ENCODE results near the gene CEND1. TPM values are rescaled to one million over a fixed set of nuclear protein-coding genes. Genes with fewer than 3 reads are reported as not detected.
"Not testable (repeated sequence)": the region's sequence is repeated elsewhere in the genome, so short reads cannot be mapped to it uniquely, and the experiment has no call there.

The CEND1 gene
- total and polyA plus RNA-seq, 2 donors (not counting 3 experiments of a cell fraction or from before 2014, with no cell fraction given): 0.15 to 0.40 TPM

- H3K4me1 ChIP-seq (ENCODE audit: control insufficient read depth, extremely low read depth, insufficient read depth, low read length); H4K20me1 ChIP-seq (replicated peaks; ENCODE audit: control insufficient read depth, extremely low read depth, insufficient read depth, low read length); H3K9me3 ChIP-seq (replicated peaks; ENCODE audit: control insufficient read depth, insufficient read depth, low read length); H3K4me3 ChIP-seq (replicated peaks in 1 of 3; ENCODE audit: insufficient read depth in 1 of 3, low read depth in 1 of 3, low read length in 3 of 3); H3K4me2 ChIP-seq (ENCODE audit: insufficient read depth, low read length); H3K9ac ChIP-seq (replicated peaks; ENCODE audit: extremely low read depth, insufficient read depth, low read length); H2AFZ ChIP-seq (ENCODE audit: low read depth, low read length); H3K27me3 ChIP-seq (ENCODE audit: control insufficient read depth in 2 of 2, insufficient read depth in 2 of 2, low read length in 2 of 2); intact Hi-C loops (cut with micrococcal nuclease); H3K9me1 ChIP-seq (replicated peaks; ENCODE audit: control insufficient read depth, extremely low read depth, insufficient read depth, low read length); H3K36me3 ChIP-seq (ENCODE audit: control insufficient read depth in 2 of 2, extremely low read depth in 1 of 2, insufficient read depth in 2 of 2, low read length in 2 of 2); FAIRE-seq; dilution Hi-C loops (cut with MboI; ENCODE audit: extremely low pct_ligation_motif_present, low sequenced_read_pairs); H3K79me2 ChIP-seq (ENCODE audit: control insufficient read depth, insufficient read depth, low read length); BruUV-seq (replicated peaks); H3K27ac ChIP-seq (ENCODE audit: insufficient read depth, low read depth, low read length); DNase-seq (ENCODE audit: low read depth, low spot score): not testable (repeated sequence)
- ChIA-PET POLR2A (interaction anchor here (1.0 kb wide), 1 partner anchor 11 kb away, joined by 3 read pairs; no protein-coding TSS in a partner anchor), CTCF (interaction anchor here (1.1 to 2.0 kb wide), 2 partner anchors 10 to 11 kb away, joined by 4 to 10 read pairs; no protein-coding TSS in a partner anchor)
Observed at GRCh38 chr11:737899-738298, 52.0 kb downstream of the CEND1 start.

- Histone ChIP-seq H3K9ac (replicated peaks; ENCODE audit: extremely low read depth, insufficient read depth, low read length) (no peak overlapping the region), H4K20me1 (replicated peaks; ENCODE audit: control insufficient read depth, extremely low read depth, insufficient read depth, low read length) (no peaks in the 10 kb centered on the region), H2AFZ (ENCODE audit: low read depth, low read length) (no peak overlapping the region), H3K9me1 (replicated peaks; ENCODE audit: control insufficient read depth, extremely low read depth, insufficient read depth, low read length) (no peaks in the 10 kb centered on the region), H3K9me3 (replicated peaks; ENCODE audit: control insufficient read depth, insufficient read depth, low read length) (no peaks in the 10 kb centered on the region), H3K4me1 (ENCODE audit: control insufficient read depth, extremely low read depth, insufficient read depth, low read length) (no peaks in the 10 kb centered on the region), H3K79me2 (ENCODE audit: control insufficient read depth, insufficient read depth, low read length) (no peaks in the 10 kb centered on the region), H3K4me2 (ENCODE audit: insufficient read depth, low read length) (no peak overlapping the region), H3K27me3 (ENCODE audit: control insufficient read depth in 2 of 2, insufficient read depth in 2 of 2, low read length in 2 of 2) (no peaks in the 10 kb centered on the region), H3K27ac (ENCODE audit: insufficient read depth, low read depth, low read length) (no peak overlapping the region), H3K4me3 (replicated peaks in 1 of 3; ENCODE audit: insufficient read depth in 1 of 3, low read depth in 1 of 3, low read length in 3 of 3) (no peak overlapping the region), H3K36me3 (ENCODE audit: control insufficient read depth in 2 of 2, extremely low read depth in 1 of 2, insufficient read depth in 2 of 2, low read length in 2 of 2) (no peaks in the 10 kb centered on the region)
- ChIA-PET POLR2A (no interaction called here), CTCF (interaction anchor here (0.7 to 2.0 kb wide), 3 partner anchors 10 to 46 kb away, joined by 3 to 10 read pairs (median 4); no protein-coding TSS in a partner anchor)
- no TSS peak for BruUV-seq (replicated peaks)
- no peak for FAIRE-seq
- dilution Hi-C loops (cut with MboI; ENCODE audit: extremely low pct_ligation_motif_present, low sequenced_read_pairs) (no loop called here), intact Hi-C loops (cut with micrococcal nuclease) (no loop called here)
- no peak for DNase-seq (ENCODE audit: low read depth, low spot score)
- TF ChIP-seq POLR2AphosphoS5 (IDR thresholded peaks at IDR 0.05; ENCODE audit: insufficient read depth, low read depth, low read length) (no peak), CTCF (IDR thresholded peaks at IDR 0.05; ENCODE audit: extremely low read depth in 1 of 2, insufficient read depth in 1 of 2, low read depth in 1 of 2, low read length in 2 of 2) (no peak), MYC (IDR thresholded peaks at IDR 0.05; ENCODE audit: low read depth, low read length) (no peak), MAX (IDR thresholded peaks at IDR 0.05; ENCODE audit: insufficient read depth, insufficient read length) (no peak), FOS (IDR thresholded peaks at IDR 0.05; ENCODE audit: borderline replicate concordance, insufficient read depth, low read length) (no peak), GATA2 (IDR thresholded peaks at IDR 0.05; ENCODE audit: insufficient read depth, insufficient read length, low read depth, low read length) (no peak)
Observed at GRCh38 chr11:737366-737765, 52.5 kb downstream of the CEND1 start.

Small RNA genes within 50 kb of the gene (small RNA-seq; reads per million reads assigned to genes)
- not detected for gene SNORA52 (ENCODE audit: insufficient read depth, insufficient read length, low read depth, low replicate concordance)

Other genes starting within 250 kb of the CEND1 start
- 1.8 and 2.1 TPM in 2 replicates for gene LMNTD2, start 229.4 kb downstream of the CEND1 start, total RNA-seq
- gene LMNTD2, start 229.4 kb downstream of the CEND1 start, polyA plus RNA-seq: 2.6 and 3.9 TPM in 2 replicates
- 12.2 and 14.1 TPM in 2 replicates for gene RASSF7, start 229.1 kb downstream of the CEND1 start, total RNA-seq
- 19.9 and 27.9 TPM in 2 replicates for gene RASSF7, start 229.1 kb downstream of the CEND1 start, polyA plus RNA-seq
- gene PHRF1, start 213.6 kb downstream of the CEND1 start, total RNA-seq: 38.8 and 39.4 TPM in 2 replicates
- 14.2 and 14.8 TPM in 2 replicates for gene PHRF1, start 213.6 kb downstream of the CEND1 start, polyA plus RNA-seq
- gene IRF7, start 174.1 kb downstream of the CEND1 start, total RNA-seq: 12.3 and 14.7 TPM in 2 replicates
- 12.6 and 23.3 TPM in 2 replicates for gene IRF7, start 174.1 kb downstream of the CEND1 start, polyA plus RNA-seq
- gene CDHR5, start 165.1 kb downstream of the CEND1 start, total RNA-seq: not detected in 2 replicates
- gene CDHR5, start 165.1 kb downstream of the CEND1 start, polyA plus RNA-seq: not detected in 2 replicates
- not detected in 2 replicates for gene SCT, start 162.9 kb downstream of the CEND1 start, total RNA-seq
- gene SCT, start 162.9 kb downstream of the CEND1 start, polyA plus RNA-seq: not detected in 2 replicates
- 0.24 TPM in 1 of 2 replicates, not detected in the other for gene DRD4, start 152.8 kb downstream of the CEND1 start, total RNA-seq
- gene DRD4, start 152.8 kb downstream of the CEND1 start, polyA plus RNA-seq: not detected in 2 replicates
- gene DEAF1, start 94.9 kb downstream of the CEND1 start, total RNA-seq: 50.3 and 55.7 TPM in 2 replicates
- gene DEAF1, start 94.9 kb downstream of the CEND1 start, polyA plus RNA-seq: 43.6 and 45.5 TPM in 2 replicates
- gene TMEM80, start 94.3 kb downstream of the CEND1 start, total RNA-seq: 24.1 and 26.6 TPM in 2 replicates
- gene TMEM80, start 94.3 kb downstream of the CEND1 start, polyA plus RNA-seq: 17.9 and 21.2 TPM in 2 replicates
- gene EPS8L2, start 83.9 kb downstream of the CEND1 start, total RNA-seq: 6.0 and 12.5 TPM in 2 replicates
- 5.2 and 5.9 TPM in 2 replicates for gene EPS8L2, start 83.9 kb downstream of the CEND1 start, polyA plus RNA-seq
- 287 and 294 TPM in 2 replicates for gene TALDO1, start 42.6 kb downstream of the CEND1 start, total RNA-seq
- 184 and 211 TPM in 2 replicates for gene TALDO1, start 42.6 kb downstream of the CEND1 start, polyA plus RNA-seq
- gene GATD1, start 12.6 kb downstream of the CEND1 start, total RNA-seq: 78.5 and 83.1 TPM in 2 replicates
- gene GATD1, start 12.6 kb downstream of the CEND1 start, polyA plus RNA-seq: 70.6 and 90.8 TPM in 2 replicates
- gene SLC25A22, start 8.2 kb upstream of the CEND1 start, total RNA-seq: 24.9 and 29.3 TPM in 2 replicates
- 24.5 and 27.4 TPM in 2 replicates for gene SLC25A22, start 8.2 kb upstream of the CEND1 start, polyA plus RNA-seq
- 30.6 and 30.7 TPM in 2 replicates for gene PIDD1, start 15.1 kb upstream of the CEND1 start, total RNA-seq
- gene PIDD1, start 15.1 kb upstream of the CEND1 start, polyA plus RNA-seq: 28.2 and 41.0 TPM in 2 replicates
- gene RPLP2, start 19.9 kb upstream of the CEND1 start, total RNA-seq: 1,644 and 1,739 TPM in 2 replicates
- gene RPLP2, start 19.9 kb upstream of the CEND1 start, polyA plus RNA-seq: 1,579 and 3,225 TPM in 2 replicates
- 75.6 and 83.0 TPM in 2 replicates for gene PNPLA2, start 28.8 kb upstream of the CEND1 start, total RNA-seq
- gene PNPLA2, start 28.8 kb upstream of the CEND1 start, polyA plus RNA-seq: 73.1 and 80.3 TPM in 2 replicates
- 8.4 and 9.7 TPM in 2 replicates for gene CRACR2B, start 37.8 kb upstream of the CEND1 start, total RNA-seq
- 9.3 and 10.7 TPM in 2 replicates for gene CRACR2B, start 37.8 kb upstream of the CEND1 start, polyA plus RNA-seq
- 515 and 605 TPM in 2 replicates for gene CD151, start 42.9 kb upstream of the CEND1 start, total RNA-seq
- gene CD151, start 42.9 kb upstream of the CEND1 start, polyA plus RNA-seq: 1,090 and 1,522 TPM in 2 replicates
- gene POLR2L, start 52.4 kb upstream of the CEND1 start, total RNA-seq: 252 and 259 TPM in 2 replicates
- 146 and 173 TPM in 2 replicates for gene POLR2L, start 52.4 kb upstream of the CEND1 start, polyA plus RNA-seq
- gene TSPAN4, start 52.8 kb upstream of the CEND1 start, total RNA-seq: 86.5 and 114 TPM in 2 replicates
- gene TSPAN4, start 52.8 kb upstream of the CEND1 start, polyA plus RNA-seq: 199 and 238 TPM in 2 replicates
- gene CHID1, start 120.7 kb upstream of the CEND1 start, total RNA-seq: 86.2 and 89.8 TPM in 2 replicates
- gene CHID1, start 120.7 kb upstream of the CEND1 start, polyA plus RNA-seq: 98.2 and 107 TPM in 2 replicates
- gene AP2A2, start 135.8 kb upstream of the CEND1 start, total RNA-seq: 92.5 and 92.6 TPM in 2 replicates
- gene AP2A2, start 135.8 kb upstream of the CEND1 start, polyA plus RNA-seq: 89.5 and 109 TPM in 2 replicates
- gene MUC6, start 246.6 kb upstream of the CEND1 start, total RNA-seq: not detected in 2 replicates
- gene MUC6, start 246.6 kb upstream of the CEND1 start, polyA plus RNA-seq: not detected in 2 replicates